Lower leg skin (tissue), 3 donors: ENCODE results near the gene HMCES.

Source experiments
- POLR2A ChIP-seq, 2 donors: fragments of 450-650 bp; IDR thresholded peaks; one replicate each; pipeline ENCODE4 v1.6.1; 2016 to 2017; ENCODE audit warnings: antibody characterized with exemption in 2 of 2, mild to moderate bottlenecking in 1 of 2, moderate library complexity in 1 of 2
- TF ChIP-seq, protein P1 (sequence below), 3 donors: fragments of 450-650 bp; IDR thresholded peaks; one replicate each; pipeline ENCODE4 v1.5.1; 2016; ENCODE audit warnings: antibody characterized with exemption in 3 of 3, mild to moderate bottlenecking in 3 of 3, moderate library complexity in 2 of 3

DNA sequence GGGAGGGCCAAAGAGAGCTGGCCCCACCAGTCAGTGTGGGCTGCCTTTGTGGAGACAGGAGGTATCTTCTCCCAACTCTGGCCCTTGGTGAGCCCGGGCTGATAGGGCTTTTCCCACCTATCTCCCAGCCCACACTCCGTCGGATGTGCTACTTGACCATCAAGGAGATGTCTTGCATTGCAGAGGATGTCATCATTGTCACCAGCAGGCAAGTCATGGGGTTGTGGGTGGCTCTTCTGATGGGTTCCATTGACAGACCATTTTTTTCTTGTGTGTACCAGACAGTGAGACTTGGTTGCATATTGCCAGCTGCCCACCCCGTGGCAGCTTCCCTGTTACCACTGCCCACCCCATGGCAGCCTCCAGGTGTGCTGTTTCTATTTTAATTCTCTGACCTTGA, 25.9 kb upstream of the HMCES start:
- TF ChIP-seq, protein P1, sequence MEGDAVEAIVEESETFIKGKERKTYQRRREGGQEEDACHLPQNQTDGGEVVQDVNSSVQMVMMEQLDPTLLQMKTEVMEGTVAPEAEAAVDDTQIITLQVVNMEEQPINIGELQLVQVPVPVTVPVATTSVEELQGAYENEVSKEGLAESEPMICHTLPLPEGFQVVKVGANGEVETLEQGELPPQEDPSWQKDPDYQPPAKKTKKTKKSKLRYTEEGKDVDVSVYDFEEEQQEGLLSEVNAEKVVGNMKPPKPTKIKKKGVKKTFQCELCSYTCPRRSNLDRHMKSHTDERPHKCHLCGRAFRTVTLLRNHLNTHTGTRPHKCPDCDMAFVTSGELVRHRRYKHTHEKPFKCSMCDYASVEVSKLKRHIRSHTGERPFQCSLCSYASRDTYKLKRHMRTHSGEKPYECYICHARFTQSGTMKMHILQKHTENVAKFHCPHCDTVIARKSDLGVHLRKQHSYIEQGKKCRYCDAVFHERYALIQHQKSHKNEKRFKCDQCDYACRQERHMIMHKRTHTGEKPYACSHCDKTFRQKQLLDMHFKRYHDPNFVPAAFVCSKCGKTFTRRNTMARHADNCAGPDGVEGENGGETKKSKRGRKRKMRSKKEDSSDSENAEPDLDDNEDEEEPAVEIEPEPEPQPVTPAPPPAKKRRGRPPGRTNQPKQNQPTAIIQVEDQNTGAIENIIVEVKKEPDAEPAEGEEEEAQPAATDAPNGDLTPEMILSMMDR (IDR thresholded peaks at IDR 0.05): no peak
- no peak for TF ChIP-seq POLR2A (IDR thresholded peaks at IDR 0.05)
